Endothelial cell of umbilical vein (primary cell): ENCODE results near the gene GRAMD1B. TPM values are rescaled to one million over a fixed set of nuclear protein-coding genes. Genes with fewer than 3 reads are reported as not detected.

Experiments
- BruUV-seq: library from RNA; stranded (reverse); fragments of 400-500 nt; replicated peaks from 2 replicates; lab custom pipeline; 2021; lab: Mats Ljungman, UMichigan
- CTCF ChIA-PET: fragments of 300-600, 350-600 bp; sonication (Branson Sonifier 250); formaldehyde crosslinking; loops from one replicate; lab custom pipeline; 2021; ENCODE audit warnings: antibody characterized with exemption, inconsistent platforms; lab: Charles Lee
- POLR2A ChIA-PET: fragments of 300-600, 350-600 bp; sonication (Branson Sonifier 250); formaldehyde crosslinking; loops from one replicate; lab custom pipeline; 2021; ENCODE audit warnings: antibody characterized with exemption, inconsistent platforms; lab: Charles Lee
- DNase-seq: peaks from one replicate; pipeline ENCODE4 v3.0.0-alpha.2; 2011; ENCODE audit warnings: low read depth, low spot score
- FAIRE-seq: peaks from 2 replicates; lab custom pipeline; 2011; peaks lifted over from hg19 to GRCh38; lab: Jason Lieb, UNC
- H2AFZ ChIP-seq: 2 replicates; pipeline ENCODE4 v1.6.0; 2012; ENCODE audit warnings: low read depth, low read length, control low read depth, inconsistent platforms
- H3K27ac ChIP-seq: 2 replicates; pipeline ENCODE4 v1.5.1; 2011; ENCODE audit warnings: low read depth, mild to moderate bottlenecking, control low read depth, low read length, moderate library complexity; ENCODE audit not compliant: insufficient read depth
- H3K27me3 ChIP-seq, 2 experiments: 2 replicates each; pipeline versions ENCODE4 v1.6.0 to v1.6.1; 2011; ENCODE audit warnings: low read length in 2 of 2, mixed read lengths in 1 of 2; ENCODE audit not compliant: control insufficient read depth in 2 of 2, insufficient read depth in 2 of 2
- H3K36me3 ChIP-seq, 2 experiments: 2 replicates in 1 of 2; 3 replicates in 1 of 2; pipeline ENCODE4 v1.5.1; 2011; ENCODE audit warnings: low read length in 2 of 2, mild to moderate bottlenecking in 1 of 2, moderate library complexity in 1 of 2; ENCODE audit not compliant: control insufficient read depth in 2 of 2, insufficient read depth in 2 of 2; ENCODE audit errors: extremely low read depth in 1 of 2
- H3K4me1 ChIP-seq: 3 replicates; pipeline ENCODE4 v1.5.1; 2011; ENCODE audit warnings: mild to moderate bottlenecking, low read length; ENCODE audit not compliant: control insufficient read depth, insufficient read depth; ENCODE audit errors: extremely low read depth
- H3K4me2 ChIP-seq: 2 replicates; pipeline ENCODE4 v1.6.1; 2011; ENCODE audit warnings: low read length, control low read depth, mixed read lengths; ENCODE audit not compliant: insufficient read depth
- H3K4me3 ChIP-seq, 3 experiments: fragments of 200-600 bp in 1 of 3; sonication (generic), shearing (Covaris generic) in 1 of 3; replicated peaks in 1 of 3; 2 replicates each; pipeline ENCODE4 v1.5.1; 2011 to 2016; ENCODE audit warnings: control low read depth in 3 of 3, low read length in 3 of 3, mild to moderate bottlenecking in 2 of 3, inconsistent platforms in 1 of 3, low read depth in 1 of 3, moderate library complexity in 1 of 3; ENCODE audit not compliant: insufficient read depth in 1 of 3
- H3K79me2 ChIP-seq: 2 replicates; pipeline ENCODE4 v1.6.0; 2012; ENCODE audit warnings: low read length, inconsistent platforms; ENCODE audit not compliant: control insufficient read depth, insufficient read depth
- H3K9ac ChIP-seq: replicated peaks from 2 replicates; pipeline ENCODE3; 2011; ENCODE audit warnings: low read length, control low read depth; ENCODE audit not compliant: insufficient read depth; ENCODE audit errors: extremely low read depth
- H3K9me1 ChIP-seq: replicated peaks from 3 replicates; pipeline ENCODE4 v1.6.0; 2011; ENCODE audit warnings: mild to moderate bottlenecking, low read length; ENCODE audit not compliant: control insufficient read depth, insufficient read depth; ENCODE audit errors: extremely low read depth
- H3K9me3 ChIP-seq: replicated peaks from 2 replicates; pipeline ENCODE4 v1.5.1; 2012; ENCODE audit warnings: low read length, inconsistent platforms; ENCODE audit not compliant: control insufficient read depth, insufficient read depth
- H4K20me1 ChIP-seq: replicated peaks from 2 replicates; pipeline ENCODE3; 2011; ENCODE audit warnings: mild to moderate bottlenecking, low read length; ENCODE audit not compliant: control insufficient read depth, insufficient read depth; ENCODE audit errors: extremely low read depth
- EZH2 ChIP-seq: IDR thresholded peaks from 2 replicates; pipeline ENCODE4 v1.6.1; 2012; ENCODE audit warnings: borderline replicate concordance, low read depth, mild to moderate bottlenecking, moderate library complexity, low read length, inconsistent platforms; ENCODE audit not compliant: severe bottlenecking
- FOS ChIP-seq: IDR thresholded peaks from 2 replicates; pipeline ENCODE4 v1.6.1; 2011; ENCODE audit warnings: mild to moderate bottlenecking, low read length, moderate library complexity, borderline replicate concordance; ENCODE audit not compliant: insufficient read depth
- JUN ChIP-seq: IDR thresholded peaks from 2 replicates; pipeline ENCODE4 v1.6.1; 2011; ENCODE audit warnings: borderline replicate concordance, low read depth; ENCODE audit not compliant: insufficient read length, insufficient read depth
- MYC ChIP-seq: IDR thresholded peaks from one replicate; pipeline ENCODE4 v1.6.1; 2011; ENCODE audit warnings: mild to moderate bottlenecking, low read depth, low read length
- POLR2A ChIP-seq: IDR thresholded peaks from 2 replicates; pipeline ENCODE4 v1.6.1; 2012; ENCODE audit warnings: low read depth, mild to moderate bottlenecking, control low read depth, low read length
- POLR2AphosphoS5 ChIP-seq: IDR thresholded peaks from 2 replicates; pipeline ENCODE4 v1.6.1; 2012; ENCODE audit warnings: low read depth, mild to moderate bottlenecking, control low read depth, low read length, moderate library complexity; ENCODE audit not compliant: insufficient read depth
- dilution Hi-C: fragments of 300-500 bp; cut with MboI; formaldehyde crosslinking; loops from one replicate; pipeline ENCODE4 v1.15.0; 2019; ENCODE audit warnings: low sequenced_read_pairs; ENCODE audit not compliant: extremely low pct_ligation_motif_present
- intact Hi-C: fragments of 100-400 bp; cut with micrococcal nuclease; formaldehyde crosslinking; loops from one replicate; pipeline ENCODE4 v1.10.0; 2022
- polyA plus RNA-seq, 4 experiments: library from polyadenylated mRNA; depleted of rRNA in 3 of 4; stranded (reverse) in 3 of 4; unstranded in 1 of 4; fragments of >200 nt; gene quantifications; 2 replicates each; pipeline versions ENCODE4 v1.2.1 to v1.2.3, GENCODE V29; 2011 to 2012; ENCODE audit warnings: missing spikeins in 1 of 4
- total RNA-seq: library from RNA; stranded (reverse); gene quantifications from 2 replicates; pipeline ENCODE4 v1.2.3, GENCODE V29; 2021
- TF ChIP-seq, protein P1 (sequence below), 2 donors: IDR thresholded peaks; 1 replicate in 1 of 2; 2 replicates in 1 of 2; pipeline ENCODE4 v1.5.1; 2011; ENCODE audit warnings: low read length in 2 of 2, mild to moderate bottlenecking in 2 of 2, moderate library complexity in 2 of 2, control low read depth in 1 of 2, inconsistent platforms in 1 of 2, low read depth in 1 of 2; ENCODE audit not compliant: insufficient read depth in 1 of 2; ENCODE audit errors: extremely low read depth in 1 of 2
- TF ChIP-seq, protein P2 (sequence below): IDR thresholded peaks from 2 replicates; pipeline ENCODE4 v1.6.1; 2011; ENCODE audit not compliant: insufficient read depth, insufficient read length

The GRAMD1B gene
- total and polyA plus RNA-seq, 2 donors (not counting 3 experiments of a cell fraction or from before 2014, with no cell fraction given) = 5.1 to 11.1 TPM

DNA sequence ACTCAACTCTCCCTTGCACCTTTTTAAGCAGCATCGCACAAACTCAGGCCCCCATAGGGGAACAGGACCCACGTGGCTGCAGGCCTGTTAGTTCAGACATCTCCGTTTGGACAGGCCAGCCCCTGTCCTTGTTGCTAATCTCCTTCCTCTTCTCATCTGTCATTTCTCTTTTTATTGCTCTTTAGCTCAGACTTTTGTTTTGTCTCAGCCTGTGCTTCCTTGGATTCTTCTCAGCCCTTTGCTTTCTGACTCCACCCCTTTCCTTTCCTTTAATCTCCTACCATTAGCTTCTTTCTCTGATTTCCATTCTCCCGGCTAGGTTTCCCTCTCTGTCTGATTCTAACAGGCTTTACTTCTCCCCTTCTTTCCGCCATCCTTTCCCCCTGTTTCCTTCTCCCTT lies 155.6 kb downstream of the GRAMD1B start:
- Histone ChIP-seq H3K9me3 (no peaks in the 10 kb centered on the region), H3K79me2 (no peaks in the 10 kb centered on the region), H3K9me1 (no peaks in the 10 kb centered on the region), H3K4me1 (peaks cover 18% of the 10 kb centered on the region), H3K36me3 (no peaks in the 10 kb centered on the region), H2AFZ (no peak overlapping the region), H4K20me1 (no peaks in the 10 kb centered on the region), H3K27me3 (no peaks in the 10 kb centered on the region), H3K9ac (no peak overlapping the region), H3K4me3 (no peak overlapping the region), H3K4me2 (no peak overlapping the region), H3K27ac (no peak overlapping the region)
- intact Hi-C loops (no loop called here), dilution Hi-C loops (no loop called here)
- TF ChIP-seq FOS = no peak
- no peak for TF ChIP-seq MYC
- TF ChIP-seq, protein P1, sequence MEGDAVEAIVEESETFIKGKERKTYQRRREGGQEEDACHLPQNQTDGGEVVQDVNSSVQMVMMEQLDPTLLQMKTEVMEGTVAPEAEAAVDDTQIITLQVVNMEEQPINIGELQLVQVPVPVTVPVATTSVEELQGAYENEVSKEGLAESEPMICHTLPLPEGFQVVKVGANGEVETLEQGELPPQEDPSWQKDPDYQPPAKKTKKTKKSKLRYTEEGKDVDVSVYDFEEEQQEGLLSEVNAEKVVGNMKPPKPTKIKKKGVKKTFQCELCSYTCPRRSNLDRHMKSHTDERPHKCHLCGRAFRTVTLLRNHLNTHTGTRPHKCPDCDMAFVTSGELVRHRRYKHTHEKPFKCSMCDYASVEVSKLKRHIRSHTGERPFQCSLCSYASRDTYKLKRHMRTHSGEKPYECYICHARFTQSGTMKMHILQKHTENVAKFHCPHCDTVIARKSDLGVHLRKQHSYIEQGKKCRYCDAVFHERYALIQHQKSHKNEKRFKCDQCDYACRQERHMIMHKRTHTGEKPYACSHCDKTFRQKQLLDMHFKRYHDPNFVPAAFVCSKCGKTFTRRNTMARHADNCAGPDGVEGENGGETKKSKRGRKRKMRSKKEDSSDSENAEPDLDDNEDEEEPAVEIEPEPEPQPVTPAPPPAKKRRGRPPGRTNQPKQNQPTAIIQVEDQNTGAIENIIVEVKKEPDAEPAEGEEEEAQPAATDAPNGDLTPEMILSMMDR (IDR thresholded peaks at IDR 0.05; ENCODE audit: extremely low read depth in 1 of 2, insufficient read depth in 1 of 2, low read depth in 1 of 2, low read length in 2 of 2) = no peak
- no peak for TF ChIP-seq JUN
- TF ChIP-seq, protein P2, sequence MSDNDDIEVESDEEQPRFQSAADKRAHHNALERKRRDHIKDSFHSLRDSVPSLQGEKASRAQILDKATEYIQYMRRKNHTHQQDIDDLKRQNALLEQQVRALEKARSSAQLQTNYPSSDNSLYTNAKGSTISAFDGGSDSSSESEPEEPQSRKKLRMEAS = no peak
- no peak for TF ChIP-seq POLR2A
- no peak for TF ChIP-seq POLR2AphosphoS5
- no peak for TF ChIP-seq EZH2
- ChIA-PET POLR2A (no interaction called here), CTCF (interaction anchor here (0.8 to 2.2 kb wide), 9 partner anchors 9 to 483 kb away, joined by 3 to 14 read pairs (median 3); no protein-coding TSS in a partner anchor)
- DNase-seq (peak; percentile 76), FAIRE-seq (peak; percentile 70)
- no TSS peak for BruUV-seq
